Right lobe of liver (tissue), 4 donors: ENCODE results near the gene GHR.

Source experiments
- POLR2A ChIP-seq: fragments of 450-650 bp; IDR thresholded peaks from one replicate; pipeline ENCODE4 v1.6.1; 2017; ENCODE audit warnings: antibody characterized with exemption, mild to moderate bottlenecking
- TF ChIP-seq, protein P1 (sequence below), 4 donors: fragments of 200-600 bp in 3 of 4; fragments of 450-650 bp in 1 of 4; IDR thresholded peaks; one replicate each; pipeline versions ENCODE4 v1.5.1 to v1.8.0; 2016 to 2022; ENCODE audit warnings: antibody characterized with exemption in 4 of 4, mild to moderate bottlenecking in 2 of 4
- donor health status: DM: no; HTN: no; CAD: no.
- donor health status: DM: no; HTN: no; CAD: no.
- donor health status: DM: no; HTN: yes; CAD: no.

DNA sequence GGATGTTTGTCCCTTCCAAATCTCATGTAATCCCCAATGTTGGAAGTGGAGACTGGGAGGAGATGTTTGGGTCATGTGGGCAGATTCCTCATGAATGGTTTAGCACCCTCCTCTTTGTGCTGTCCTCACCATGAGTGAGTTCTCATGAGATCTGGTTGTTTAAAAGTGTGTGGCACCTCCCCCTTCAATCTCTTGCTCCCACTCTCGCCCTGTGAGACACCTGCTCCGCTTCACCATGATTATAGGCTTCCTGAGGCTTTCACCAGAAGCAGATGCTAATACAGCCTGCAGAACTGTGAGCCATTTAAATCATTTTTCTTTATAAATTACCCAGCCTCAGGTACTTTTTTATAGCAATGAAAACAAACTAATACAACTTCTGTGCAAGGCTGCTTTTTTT, 206.0 kb downstream of the GHR start:
- no peak for TF ChIP-seq POLR2A
- TF ChIP-seq, protein P1, sequence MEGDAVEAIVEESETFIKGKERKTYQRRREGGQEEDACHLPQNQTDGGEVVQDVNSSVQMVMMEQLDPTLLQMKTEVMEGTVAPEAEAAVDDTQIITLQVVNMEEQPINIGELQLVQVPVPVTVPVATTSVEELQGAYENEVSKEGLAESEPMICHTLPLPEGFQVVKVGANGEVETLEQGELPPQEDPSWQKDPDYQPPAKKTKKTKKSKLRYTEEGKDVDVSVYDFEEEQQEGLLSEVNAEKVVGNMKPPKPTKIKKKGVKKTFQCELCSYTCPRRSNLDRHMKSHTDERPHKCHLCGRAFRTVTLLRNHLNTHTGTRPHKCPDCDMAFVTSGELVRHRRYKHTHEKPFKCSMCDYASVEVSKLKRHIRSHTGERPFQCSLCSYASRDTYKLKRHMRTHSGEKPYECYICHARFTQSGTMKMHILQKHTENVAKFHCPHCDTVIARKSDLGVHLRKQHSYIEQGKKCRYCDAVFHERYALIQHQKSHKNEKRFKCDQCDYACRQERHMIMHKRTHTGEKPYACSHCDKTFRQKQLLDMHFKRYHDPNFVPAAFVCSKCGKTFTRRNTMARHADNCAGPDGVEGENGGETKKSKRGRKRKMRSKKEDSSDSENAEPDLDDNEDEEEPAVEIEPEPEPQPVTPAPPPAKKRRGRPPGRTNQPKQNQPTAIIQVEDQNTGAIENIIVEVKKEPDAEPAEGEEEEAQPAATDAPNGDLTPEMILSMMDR (IDR thresholded peaks at IDR 0.05): no peak
